ENCODE measurements around the gene ZIM2. TPM values are rescaled to one million over a fixed set of nuclear protein-coding genes. Genes with fewer than 3 reads are reported as not detected.

Gene ZIM2
- total RNA-seq, 2 experiments from 2014 or later: not detected

GRCh38 chr19:56819166-56819565 is 21.4 kb downstream of the ZIM2 start:
- H3K4me1 Mint-ChIP-seq (ENCODE audit: low read depth): no peaks in the 10 kb centered on the region
- H3K9me3 Mint-ChIP-seq: peaks cover 48% of the 10 kb centered on the region
- peaks cover 3% of the 10 kb centered on the region for H3K36me3 Mint-ChIP-seq (ENCODE audit: low read depth)
- DNase-seq: no peak
- CTCF ChIA-PET: no interaction called here
- no peak overlapping the region for H3K4me3 Mint-ChIP-seq
- H3K27me3 Mint-ChIP-seq (ENCODE audit: low read depth): peaks cover 2% of the 10 kb centered on the region
- H3K27ac Mint-ChIP-seq: no peak overlapping the region
- intact Hi-C loops (cut with micrococcal nuclease): no loop called here

- Mint-ChIP-seq H3K36me3 (ENCODE audit: low read depth) (no peaks in the 10 kb centered on the region), H3K4me1 (ENCODE audit: low read depth) (no peaks in the 10 kb centered on the region), H3K9me3 (peaks cover 34% of the 10 kb centered on the region), H3K27ac (no peak overlapping the region), H3K27me3 (ENCODE audit: low read depth) (no peaks in the 10 kb centered on the region), H3K4me3 (no peak overlapping the region)
- DNase-seq: no peak
- intact Hi-C loops (cut with micrococcal nuclease): no loop called here
- CTCF ChIA-PET: no interaction called here
Measured at GRCh38 chr19:56814656-56815055, 25.9 kb downstream of the ZIM2 start.

GRCh38 chr19:56813531-56813930 is 27.0 kb downstream of the ZIM2 start:
- Mint-ChIP-seq H3K27ac (no peak overlapping the region), H3K36me3 (ENCODE audit: low read depth) (no peaks in the 10 kb centered on the region), H3K9me3 (peaks cover 30% of the 10 kb centered on the region), H3K4me3 (no peak overlapping the region), H3K4me1 (ENCODE audit: low read depth) (no peaks in the 10 kb centered on the region), H3K27me3 (ENCODE audit: low read depth) (no peaks in the 10 kb centered on the region)
- CTCF ChIA-PET: no interaction called here
- intact Hi-C loops (cut with micrococcal nuclease): no loop called here
- DNase-seq: no peak

GRCh38 chr19:56811480-56811879 is 29.0 kb downstream of the ZIM2 start:
- H3K9me3 Mint-ChIP-seq: peaks cover 21% of the 10 kb centered on the region
- no peak overlapping the region for H3K27ac Mint-ChIP-seq
- no peak for DNase-seq
- H3K36me3 Mint-ChIP-seq (ENCODE audit: low read depth): no peaks in the 10 kb centered on the region
- H3K27me3 Mint-ChIP-seq (ENCODE audit: low read depth): no peaks in the 10 kb centered on the region
- intact Hi-C loops (cut with micrococcal nuclease): no loop called here
- CTCF ChIA-PET: no interaction called here
- no peak overlapping the region for H3K4me3 Mint-ChIP-seq
- H3K4me1 Mint-ChIP-seq (ENCODE audit: low read depth): no peaks in the 10 kb centered on the region

GRCh38 chr19:56810260-56810659 is 30.3 kb downstream of the ZIM2 start:
- Mint-ChIP-seq H3K4me1 (ENCODE audit: low read depth) (no peaks in the 10 kb centered on the region), H3K9me3 (peaks cover 27% of the 10 kb centered on the region), H3K36me3 (ENCODE audit: low read depth) (no peaks in the 10 kb centered on the region), H3K4me3 (no peak overlapping the region), H3K27me3 (ENCODE audit: low read depth) (no peaks in the 10 kb centered on the region), H3K27ac (no peak overlapping the region)
- CTCF ChIA-PET: no interaction called here
- DNase-seq: no peak
- intact Hi-C loops (cut with micrococcal nuclease): no loop called here

GRCh38 chr19:56808717-56809392 is 31.7 kb downstream of the ZIM2 start:
- no peak overlapping the region for H3K4me3 Mint-ChIP-seq
- no peaks in the 10 kb centered on the region for H3K4me1 Mint-ChIP-seq (ENCODE audit: low read depth)
- CTCF ChIA-PET: no interaction called here
- DNase-seq: no peak
- H3K36me3 Mint-ChIP-seq (ENCODE audit: low read depth): no peaks in the 10 kb centered on the region
- H3K9me3 Mint-ChIP-seq: peaks cover 37% of the 10 kb centered on the region
- H3K27ac Mint-ChIP-seq: no peak overlapping the region
- intact Hi-C loops (cut with micrococcal nuclease): no loop called here
- no peaks in the 10 kb centered on the region for H3K27me3 Mint-ChIP-seq (ENCODE audit: low read depth)

- no peak for DNase-seq
- H3K4me1 Mint-ChIP-seq (ENCODE audit: low read depth): no peaks in the 10 kb centered on the region
- H3K36me3 Mint-ChIP-seq (ENCODE audit: low read depth): peaks cover under 1% of the 10 kb centered on the region
- CTCF ChIA-PET: no interaction called here
- no peak overlapping the region for H3K4me3 Mint-ChIP-seq
- no peak overlapping the region for H3K27ac Mint-ChIP-seq
- peaks cover 42% of the 10 kb centered on the region for H3K9me3 Mint-ChIP-seq
- H3K27me3 Mint-ChIP-seq (ENCODE audit: low read depth): no peaks in the 10 kb centered on the region
- intact Hi-C loops (cut with micrococcal nuclease): no loop called here
Measured at GRCh38 chr19:56806639-56807038, 33.9 kb downstream of the ZIM2 start.

- no peak for DNase-seq
- Mint-ChIP-seq H3K27me3 (ENCODE audit: low read depth) (no peaks in the 10 kb centered on the region), H3K36me3 (ENCODE audit: low read depth) (peaks cover 2% of the 10 kb centered on the region), H3K9me3 (peaks cover 49% of the 10 kb centered on the region), H3K4me3 (no peak overlapping the region), H3K4me1 (ENCODE audit: low read depth) (no peaks in the 10 kb centered on the region), H3K27ac (no peak overlapping the region)
- CTCF ChIA-PET: no interaction called here
- intact Hi-C loops (cut with micrococcal nuclease): no loop called here
Measured at GRCh38 chr19:56778351-56778750, 62.2 kb downstream of the ZIM2 start.

- Mint-ChIP-seq H3K4me3 (no peak overlapping the region), H3K36me3 (ENCODE audit: low read depth) (peaks cover 21% of the 10 kb centered on the region), H3K27ac (no peak overlapping the region), H3K9me3 (peaks cover 31% of the 10 kb centered on the region), H3K4me1 (ENCODE audit: low read depth) (peaks cover 8% of the 10 kb centered on the region), H3K27me3 (ENCODE audit: low read depth) (peaks cover 11% of the 10 kb centered on the region)
- CTCF ChIA-PET: no interaction called here
- intact Hi-C loops (cut with micrococcal nuclease): no loop called here
- DNase-seq: no peak
Measured at GRCh38 chr19:56769650-56770049, 70.9 kb downstream of the ZIM2 start.

- Mint-ChIP-seq H3K9me3 (peaks cover 43% of the 10 kb centered on the region), H3K4me3 (peak overlapping the region; percentile 25), H3K27me3 (ENCODE audit: low read depth) (peaks cover 14% of the 10 kb centered on the region), H3K4me1 (ENCODE audit: low read depth) (peaks cover 8% of the 10 kb centered on the region), H3K27ac (no peak overlapping the region), H3K36me3 (ENCODE audit: low read depth) (peaks cover 24% of the 10 kb centered on the region)
- intact Hi-C loops (cut with micrococcal nuclease): no loop called here
- peak; percentile 16 for DNase-seq
- CTCF ChIA-PET: no interaction called here
Measured at GRCh38 chr19:56765137-56765536, 75.4 kb downstream of the ZIM2 start.

GRCh38 chr19:56764196-56764695 is 76.3 kb downstream of the ZIM2 start:
- DNase-seq: no peak
- peaks cover 14% of the 10 kb centered on the region for H3K27me3 Mint-ChIP-seq (ENCODE audit: low read depth)
- intact Hi-C loops (cut with micrococcal nuclease): no loop called here
- no peak overlapping the region for H3K4me3 Mint-ChIP-seq
- H3K36me3 Mint-ChIP-seq (ENCODE audit: low read depth): peaks cover 24% of the 10 kb centered on the region
- H3K27ac Mint-ChIP-seq: no peak overlapping the region
- CTCF ChIA-PET: no interaction called here
- peaks cover 8% of the 10 kb centered on the region for H3K4me1 Mint-ChIP-seq (ENCODE audit: low read depth)
- peaks cover 50% of the 10 kb centered on the region for H3K9me3 Mint-ChIP-seq

GRCh38 chr19:56760842-56761241 is 79.7 kb downstream of the ZIM2 start:
- no peak for DNase-seq
- intact Hi-C loops (cut with micrococcal nuclease): no loop called here
- H3K36me3 Mint-ChIP-seq (ENCODE audit: low read depth): peaks cover 23% of the 10 kb centered on the region
- peaks cover 53% of the 10 kb centered on the region for H3K9me3 Mint-ChIP-seq
- H3K27me3 Mint-ChIP-seq (ENCODE audit: low read depth): peaks cover 12% of the 10 kb centered on the region
- no peak overlapping the region for H3K27ac Mint-ChIP-seq
- CTCF ChIA-PET: no interaction called here
- H3K4me3 Mint-ChIP-seq: no peak overlapping the region
- peaks cover 8% of the 10 kb centered on the region for H3K4me1 Mint-ChIP-seq (ENCODE audit: low read depth)

GRCh38 chr19:56759531-56759930 is 81.0 kb downstream of the ZIM2 start:
- Mint-ChIP-seq H3K4me1 (ENCODE audit: low read depth) (no peaks in the 10 kb centered on the region), H3K27me3 (ENCODE audit: low read depth) (peaks cover 2% of the 10 kb centered on the region), H3K9me3 (peaks cover 48% of the 10 kb centered on the region), H3K27ac (no peak overlapping the region), H3K4me3 (no peak overlapping the region), H3K36me3 (ENCODE audit: low read depth) (peaks cover 15% of the 10 kb centered on the region)
- CTCF ChIA-PET: no interaction called here
- intact Hi-C loops (cut with micrococcal nuclease): no loop called here
- DNase-seq: no peak

Measured in activated naive CD4-positive, alpha-beta T cell treated with anti-CD3 and anti-CD28 coated beads for 36 hours (primary cell).